Heart left ventricle (tissue), 13 donors: ENCODE data around the gene MME.

Source experiments
- POLR2A ChIP-seq, 2 donors: fragments of 450-650 bp; IDR thresholded peaks; one replicate each; pipeline ENCODE4 v1.6.1; 2017; ENCODE audit warnings: antibody characterized with exemption in 2 of 2, mild to moderate bottlenecking in 2 of 2, moderate library complexity in 2 of 2
- TF ChIP-seq, protein P1 (sequence below), 12 donors: fragments of 200-600 bp; sonication (generic) in 4 of 12; IDR thresholded peaks; one replicate each; pipeline versions ENCODE4 v1.5.0 to v1.8.0; 2018 to 2022; ENCODE audit warnings: antibody characterized with exemption in 12 of 12, mild to moderate bottlenecking in 5 of 12
- donor health status: ischemic (EF 13 %, LVEDD 7.1; RV severe dilation, severe dysfunction).
- donor health status: DM: no; HTN: yes; CAD: no.
- donor health status: DM: no; HTN: no; CAD: no.
- donor health status: ischemic (EF 25% LVEDD 6.9; RV normal size, moderate dysfunction).
- donor health status: ischemic (EF 25% LVEDD 5.7; RV mildly dilated, moderate dysfunction).
- donor health status: ischemic (EF 35%, LVEDD 5.7; RV mildly dilated, moderate dysfunction).
- donor health status: nonischemic (EF 11% LVEDD 7.7; RV severe dilation, severe dysfunction).
- donor health status: DM: yes; HTN: yes; CAD: no.
- donor health status: PGD.
- donor health status: ischemic (EF 29% LVEDD 5.4; RV normal size, mild dysfunction).
- donor health status: nonischemic (EF 23%, LVEDD 6.1; RV moderate dilation, normal function).

DNA sequence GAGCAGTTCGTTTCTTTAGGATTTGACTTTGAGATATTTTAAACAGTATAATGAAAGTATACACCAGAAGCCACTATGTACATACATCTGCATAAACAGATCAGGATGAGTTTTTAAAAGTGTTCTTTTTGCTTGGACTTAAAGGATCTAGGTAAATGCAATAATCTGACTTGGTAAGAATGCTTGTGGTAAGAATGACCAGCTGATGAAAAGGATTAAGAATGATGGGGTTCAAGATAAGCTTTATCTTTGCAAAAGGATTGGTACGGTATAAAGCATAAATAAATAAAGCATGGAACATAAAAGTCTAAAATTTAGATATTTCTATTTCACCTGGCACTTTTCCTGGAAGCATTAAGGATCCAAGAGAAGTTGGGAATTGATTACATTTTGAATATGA is 9.8 kb upstream of the MME start:
- TF ChIP-seq, protein P1, sequence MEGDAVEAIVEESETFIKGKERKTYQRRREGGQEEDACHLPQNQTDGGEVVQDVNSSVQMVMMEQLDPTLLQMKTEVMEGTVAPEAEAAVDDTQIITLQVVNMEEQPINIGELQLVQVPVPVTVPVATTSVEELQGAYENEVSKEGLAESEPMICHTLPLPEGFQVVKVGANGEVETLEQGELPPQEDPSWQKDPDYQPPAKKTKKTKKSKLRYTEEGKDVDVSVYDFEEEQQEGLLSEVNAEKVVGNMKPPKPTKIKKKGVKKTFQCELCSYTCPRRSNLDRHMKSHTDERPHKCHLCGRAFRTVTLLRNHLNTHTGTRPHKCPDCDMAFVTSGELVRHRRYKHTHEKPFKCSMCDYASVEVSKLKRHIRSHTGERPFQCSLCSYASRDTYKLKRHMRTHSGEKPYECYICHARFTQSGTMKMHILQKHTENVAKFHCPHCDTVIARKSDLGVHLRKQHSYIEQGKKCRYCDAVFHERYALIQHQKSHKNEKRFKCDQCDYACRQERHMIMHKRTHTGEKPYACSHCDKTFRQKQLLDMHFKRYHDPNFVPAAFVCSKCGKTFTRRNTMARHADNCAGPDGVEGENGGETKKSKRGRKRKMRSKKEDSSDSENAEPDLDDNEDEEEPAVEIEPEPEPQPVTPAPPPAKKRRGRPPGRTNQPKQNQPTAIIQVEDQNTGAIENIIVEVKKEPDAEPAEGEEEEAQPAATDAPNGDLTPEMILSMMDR (IDR thresholded peaks at IDR 0.05): no peak
- TF ChIP-seq POLR2A (IDR thresholded peaks at IDR 0.05): no peak
